Body of pancreas (tissue), 4 donors: ENCODE data around the gene KCNMB4. TPM values are rescaled to one million over a fixed set of nuclear protein-coding genes. Genes with fewer than 3 reads are reported as not detected.

Source experiments
- ATAC-seq: fragments of 150-250 bp; one replicate; pipeline ENCODE4 v1.9.1; 2016
- DNase-seq, 4 donors: peaks; one replicate each; pipeline ENCODE4 v3.0.0-alpha.2; 2019
- H3K27ac ChIP-seq, 4 donors: fragments of 200-600 bp; sonication (generic); 1 replicate in 3 of 4; 2 replicates in 1 of 4; pipeline versions ENCODE4 v1.5.1 to v1.6.1; 2016 to 2019; ENCODE audit warnings: mild to moderate bottlenecking in 1 of 4, mixed read lengths in 1 of 4, moderate library complexity in 1 of 4
- H3K27me3 ChIP-seq, 2 donors: fragments of 200-600 bp; sonication (generic); one replicate each; pipeline ENCODE4 v1.6.0; 2016; ENCODE audit warnings: mild to moderate bottlenecking in 1 of 2
- H3K36me3 ChIP-seq, 2 donors: fragments of 200-600 bp; sonication (generic); replicated peaks in 1 of 2; 2 replicates each; pipeline ENCODE4 v1.5.1; 2016; ENCODE audit warnings: low read depth in 2 of 2; ENCODE audit not compliant: insufficient read depth in 1 of 2
- H3K4me1 ChIP-seq: fragments of 200-600 bp; sonication (generic); one replicate; pipeline ENCODE4 v1.6.0; 2016
- H3K4me3 ChIP-seq, 2 donors: fragments of 200-600 bp; sonication (generic); 1 replicate in 1 of 2; 2 replicates in 1 of 2; pipeline ENCODE4 v1.5.1; 2016 to 2019
- H3K9me3 ChIP-seq, 3 donors: fragments of 200-600 bp; sonication (generic); 1 replicate in 2 of 3; 2 replicates in 1 of 3; pipeline ENCODE4 v1.5.1; 2016
- POLR2A ChIP-seq, 3 donors: fragments of 450-650 bp; IDR thresholded peaks; one replicate each; pipeline ENCODE4 v1.6.1; 2016; ENCODE audit warnings: antibody characterized with exemption in 3 of 3, mild to moderate bottlenecking in 2 of 3
- WGBS, 2 donors: methylation state at CpG; one replicate each; pipeline ENCODE4 v1.1.5; 2017; 5-methylcytosine and 5-hydroxymethylcytosine counted together
- intact Hi-C: fragments of 100-400 bp; cut with DNase I; formaldehyde crosslinking; loops from one replicate; pipeline ENCODE4 v1.15.1; 2023
- total RNA-seq, 2 donors: library from RNA; depleted of rRNA; stranded (reverse); fragments of >200 nt; gene quantifications; one replicate each; pipeline ENCODE4 v1.1.0, GENCODE V29; 2016
- TF ChIP-seq, protein P1 (sequence below), 7 experiments: fragments of 450-650 bp in 4 of 7; fragments of 200-600 bp in 3 of 7; sonication (generic) in 3 of 7; IDR thresholded peaks; one replicate each; pipeline ENCODE4 v1.5.1; 2016 to 2019; ENCODE audit warnings: antibody characterized with exemption in 7 of 7

The KCNMB4 gene
- total RNA-seq, 2 donors from 2014 or later = 0.33 to 1.6 TPM

DNA sequence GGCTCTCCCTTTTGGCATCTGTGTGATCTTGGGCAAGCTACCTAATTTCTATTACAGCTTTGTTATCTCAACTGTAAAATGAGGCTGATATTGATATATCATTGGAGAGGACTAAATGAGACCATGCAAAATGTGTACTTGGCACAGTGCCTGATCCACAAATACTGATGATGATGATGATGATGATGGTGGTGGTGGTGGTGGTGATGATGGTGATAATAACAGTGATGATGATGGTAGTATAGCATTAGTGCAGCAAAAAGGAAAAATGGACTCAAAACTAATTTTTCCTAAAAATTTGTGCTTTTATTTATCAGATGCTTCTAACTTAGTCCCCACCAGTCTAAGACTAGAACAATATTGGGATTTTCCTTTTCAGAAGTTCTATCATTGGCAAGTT, 70.7 kb downstream of the KCNMB4 start:
- TF ChIP-seq POLR2A (IDR thresholded peaks at IDR 0.05) = no peak
- TF ChIP-seq, protein P1, sequence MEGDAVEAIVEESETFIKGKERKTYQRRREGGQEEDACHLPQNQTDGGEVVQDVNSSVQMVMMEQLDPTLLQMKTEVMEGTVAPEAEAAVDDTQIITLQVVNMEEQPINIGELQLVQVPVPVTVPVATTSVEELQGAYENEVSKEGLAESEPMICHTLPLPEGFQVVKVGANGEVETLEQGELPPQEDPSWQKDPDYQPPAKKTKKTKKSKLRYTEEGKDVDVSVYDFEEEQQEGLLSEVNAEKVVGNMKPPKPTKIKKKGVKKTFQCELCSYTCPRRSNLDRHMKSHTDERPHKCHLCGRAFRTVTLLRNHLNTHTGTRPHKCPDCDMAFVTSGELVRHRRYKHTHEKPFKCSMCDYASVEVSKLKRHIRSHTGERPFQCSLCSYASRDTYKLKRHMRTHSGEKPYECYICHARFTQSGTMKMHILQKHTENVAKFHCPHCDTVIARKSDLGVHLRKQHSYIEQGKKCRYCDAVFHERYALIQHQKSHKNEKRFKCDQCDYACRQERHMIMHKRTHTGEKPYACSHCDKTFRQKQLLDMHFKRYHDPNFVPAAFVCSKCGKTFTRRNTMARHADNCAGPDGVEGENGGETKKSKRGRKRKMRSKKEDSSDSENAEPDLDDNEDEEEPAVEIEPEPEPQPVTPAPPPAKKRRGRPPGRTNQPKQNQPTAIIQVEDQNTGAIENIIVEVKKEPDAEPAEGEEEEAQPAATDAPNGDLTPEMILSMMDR (IDR thresholded peaks at IDR 0.05) = no peak
- no peak for DNase-seq
- H3K36me3 ChIP-seq = no peaks in the 10 kb centered on the region
- ATAC-seq = no peak
- intact Hi-C loops = no loop called here
- H3K4me1 ChIP-seq = no peaks in the 10 kb centered on the region
- H3K9me3 ChIP-seq = no peaks in the 10 kb centered on the region
- H3K27ac ChIP-seq = no peak overlapping the region
- no peak overlapping the region for H3K4me3 ChIP-seq
- H3K27me3 ChIP-seq = no peaks in the 10 kb centered on the region

DNA sequence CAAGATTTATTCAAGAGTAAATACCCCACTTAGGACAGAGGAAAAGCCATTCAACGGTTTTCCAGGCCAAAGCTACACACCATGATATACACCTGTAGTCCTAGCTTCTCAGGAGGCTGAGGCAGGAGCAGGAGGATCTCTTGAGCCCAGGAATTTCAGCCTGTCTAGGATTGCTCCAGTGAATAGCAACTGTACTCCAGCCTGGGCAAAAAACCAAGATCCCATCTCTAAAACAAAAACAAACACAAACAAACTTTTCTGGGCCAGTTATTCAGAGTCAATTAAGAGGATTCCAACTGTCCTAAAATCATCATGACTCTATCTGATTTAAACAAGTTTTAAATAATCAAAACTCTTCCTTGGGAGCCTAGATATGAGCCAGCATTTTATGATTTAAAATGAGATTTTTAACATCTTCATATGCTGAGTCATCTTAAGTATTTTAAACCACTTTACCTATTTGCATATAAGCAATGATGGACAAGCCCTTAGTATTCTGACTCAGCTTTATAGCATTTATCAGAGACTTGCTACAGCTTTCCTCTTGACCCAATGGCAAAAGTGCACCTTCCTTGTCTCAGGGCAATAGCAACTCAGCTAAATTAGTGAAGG, 77.1 kb downstream of the KCNMB4 start:
- WGBS, 2 donors = 0 to 35% methylated on average over 1 of the region's 1 CpG
- no peaks in the 10 kb centered on the region for H3K36me3 ChIP-seq
- H3K4me3 ChIP-seq = no peak overlapping the region
- no peaks in the 10 kb centered on the region for H3K27me3 ChIP-seq
- no peak for TF ChIP-seq POLR2A (IDR thresholded peaks at IDR 0.05)
- TF ChIP-seq, protein P1 (IDR thresholded peaks at IDR 0.05) = no peak
- H3K4me1 ChIP-seq = no peaks in the 10 kb centered on the region
- ATAC-seq (no peak), DNase-seq (no peak)
- H3K9me3 ChIP-seq = no peaks in the 10 kb centered on the region
- H3K27ac ChIP-seq = no peak overlapping the region
- intact Hi-C loops = no loop called here

DNA sequence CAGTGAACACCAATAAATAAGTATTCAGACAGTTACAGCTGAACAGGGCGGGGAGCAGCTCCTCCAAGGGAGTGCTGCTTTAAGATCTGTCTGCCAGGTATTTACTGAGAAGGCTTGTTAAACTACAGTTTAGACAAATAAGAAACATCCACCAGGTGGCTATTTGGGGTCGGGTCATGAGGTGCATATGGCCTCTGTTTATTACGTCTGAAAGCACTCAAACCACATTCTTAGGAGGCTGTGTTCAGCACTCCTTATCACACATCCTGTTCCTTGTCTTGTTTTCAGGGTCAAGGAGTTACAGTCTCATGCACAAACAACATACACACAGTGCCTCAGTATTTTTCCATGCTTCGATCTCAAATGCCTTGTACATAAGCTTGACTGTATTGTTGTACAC, 78.8 kb downstream of the KCNMB4 start:
- no peaks in the 10 kb centered on the region for H3K36me3 ChIP-seq
- ATAC-seq = no peak
- TF ChIP-seq, protein P1 (IDR thresholded peaks at IDR 0.05) = no peak
- no peak for TF ChIP-seq POLR2A (IDR thresholded peaks at IDR 0.05)

DNA sequence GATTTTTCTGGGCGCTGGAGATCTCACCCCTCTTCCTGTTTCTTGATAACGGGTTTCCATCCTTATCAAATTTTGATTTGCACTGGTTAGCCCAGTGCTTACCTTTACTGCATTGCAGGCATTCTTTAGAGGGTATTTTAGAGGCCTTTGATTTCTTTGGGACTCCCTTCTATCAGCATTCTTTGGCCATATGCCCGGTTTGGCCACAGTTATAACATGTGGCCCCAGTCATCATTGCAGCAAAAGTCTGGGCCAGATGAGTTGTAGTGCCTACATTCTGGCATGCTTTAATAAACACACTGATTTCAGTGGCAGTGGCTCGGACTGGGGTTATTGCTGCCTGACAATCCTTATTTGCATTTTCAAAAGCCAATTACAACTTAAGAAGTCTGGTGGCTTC, 82.3 kb downstream of the KCNMB4 start:
- 54 to 57% methylated on average over 4 of the region's 4 CpGs for WGBS, 2 donors
- Histone ChIP-seq H3K36me3 (no peaks in the 10 kb centered on the region), H3K4me3 (no peak overlapping the region), H3K9me3 (no peaks in the 10 kb centered on the region), H3K27me3 (no peaks in the 10 kb centered on the region), H3K27ac (no peak overlapping the region), H3K4me1 (no peaks in the 10 kb centered on the region)
- no peak for DNase-seq
- TF ChIP-seq POLR2A (IDR thresholded peaks at IDR 0.05) = no peak
- TF ChIP-seq, protein P1 (IDR thresholded peaks at IDR 0.05) = no peak
- ATAC-seq = no peak
- intact Hi-C loops = no loop called here

More for the DNA sequence above, 78.8 kb downstream of the KCNMB4 start:
- no peaks in the 10 kb centered on the region for H3K27me3 ChIP-seq
- DNase-seq = no peak
- H3K4me3 ChIP-seq = no peak overlapping the region
- intact Hi-C loops = no loop called here
- H3K9me3 ChIP-seq = no peaks in the 10 kb centered on the region
- WGBS, 2 donors = 47 to 59% methylated on average over 4 of the region's 4 CpGs
- no peaks in the 10 kb centered on the region for H3K4me1 ChIP-seq
- no peak overlapping the region for H3K27ac ChIP-seq

DNA sequence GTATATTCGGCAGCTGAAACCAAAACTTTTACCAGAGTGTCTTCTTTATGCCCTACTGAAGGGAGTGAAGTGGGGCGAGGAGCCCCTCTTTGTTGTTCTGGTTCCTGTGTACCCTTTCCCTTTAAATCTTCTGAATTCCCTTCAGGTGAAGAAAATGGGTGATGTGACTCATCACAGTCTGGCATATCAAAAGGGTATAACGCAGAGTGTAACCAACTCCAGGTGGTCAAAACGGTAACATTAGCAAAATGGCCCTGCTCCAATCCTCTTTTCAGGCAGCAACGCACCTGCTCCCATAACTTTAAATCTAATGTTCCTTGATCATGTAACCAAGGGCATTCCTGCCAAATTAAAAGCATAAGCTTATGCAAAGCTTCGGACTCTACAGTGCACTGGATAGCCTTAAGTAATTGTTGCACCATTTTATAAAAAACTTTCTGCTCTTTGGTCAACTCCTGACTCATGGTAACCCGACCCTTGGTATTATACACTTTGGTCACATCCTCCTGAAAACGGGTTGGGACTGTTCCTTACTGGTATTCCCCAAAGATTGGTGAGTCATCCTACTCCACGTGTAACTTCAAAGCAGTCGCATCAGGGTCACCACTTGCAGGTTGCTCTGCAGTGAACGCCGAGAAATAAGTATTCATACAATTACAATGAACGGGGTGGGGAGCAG, 83.1 kb downstream of the KCNMB4 start:
- Histone ChIP-seq H3K36me3 (no peaks in the 10 kb centered on the region), H3K27ac (no peak overlapping the region), H3K9me3 (no peaks in the 10 kb centered on the region), H3K4me3 (no peak overlapping the region), H3K4me1 (no peaks in the 10 kb centered on the region), H3K27me3 (no peaks in the 10 kb centered on the region)
- intact Hi-C loops = no loop called here
- DNase-seq (no peak), ATAC-seq (no peak)
- TF ChIP-seq, protein P1 (IDR thresholded peaks at IDR 0.05) = no peak
- TF ChIP-seq POLR2A (IDR thresholded peaks at IDR 0.05) = no peak
- 62 to 71% methylated on average over 13 of the region's 13 CpGs for WGBS, 2 donors
